GM19043 (cell line): ENCODE data around the gene CD81.

Experiments used
- ATAC-seq: cut with Tn5 transposase; IDR thresholded peaks from one replicate; pipeline ENCODE4 v1.9.1; 2021; ENCODE audit warnings: low read depth; ENCODE audit not compliant: unreplicated experiment

CD81 gene

DNA sequence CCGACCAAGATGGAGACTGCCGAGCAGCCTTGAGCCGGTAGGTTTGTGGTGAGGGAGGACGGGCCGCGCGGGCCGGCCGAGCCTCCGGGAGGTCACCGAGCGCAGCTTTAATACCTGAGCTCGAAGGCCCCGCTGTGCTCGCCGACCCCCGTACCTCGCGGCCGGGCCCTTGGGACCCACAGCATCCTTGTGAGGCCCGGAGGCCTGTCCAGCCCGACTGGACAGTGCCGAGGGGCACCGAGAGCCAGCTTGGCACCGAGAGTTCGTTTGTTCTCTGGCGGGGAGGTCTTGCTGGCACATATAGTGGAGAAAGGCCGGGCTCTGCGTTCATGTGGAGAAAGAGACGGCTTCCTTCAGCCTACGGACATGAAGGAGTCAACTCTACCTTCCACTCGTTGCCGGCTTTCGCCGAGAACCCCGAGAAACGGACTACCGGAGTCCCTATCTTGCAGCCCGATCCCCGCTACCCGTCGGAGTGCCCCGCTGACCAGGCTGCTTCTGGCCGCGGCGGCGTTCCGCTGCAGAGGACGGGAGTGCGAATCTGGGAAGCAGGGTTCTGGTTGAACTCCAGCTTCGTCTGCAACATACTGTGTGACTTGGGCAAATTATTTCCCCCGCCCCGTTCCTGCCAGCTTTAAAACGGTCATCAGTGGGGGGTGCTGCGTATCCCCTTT lies 23.8 kb downstream of the CD81 start:
- ATAC-seq: no peak

DNA sequence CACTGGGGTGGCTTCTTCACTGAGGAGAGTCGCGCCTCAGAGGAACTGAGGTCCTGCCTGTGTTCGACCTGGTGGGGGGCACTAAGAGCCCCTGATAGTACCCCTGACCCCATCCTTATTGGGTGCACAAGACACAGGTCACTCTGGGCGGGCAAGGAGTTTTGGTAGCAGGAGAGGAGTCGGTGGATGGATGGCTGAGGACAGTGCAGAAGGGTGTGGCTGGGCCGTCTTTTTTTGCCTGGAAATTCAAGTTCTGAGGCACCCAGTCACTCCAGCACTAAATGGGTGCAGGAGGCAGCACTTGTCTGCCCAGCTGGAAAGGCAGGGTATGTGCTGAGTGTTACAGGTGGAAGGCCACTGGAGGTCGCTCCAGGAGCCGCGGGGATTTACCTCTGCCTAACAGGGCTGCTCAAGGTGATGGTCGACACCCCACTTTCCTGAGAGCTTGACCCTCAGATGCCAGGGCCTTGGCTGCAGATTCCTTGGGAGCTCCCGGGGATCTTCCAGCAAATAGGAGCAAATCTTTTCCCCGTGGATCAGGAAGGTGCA lies 24.4 kb downstream of the CD81 start:
- no peak for ATAC-seq

- no peak for ATAC-seq
Measured at GRCh38 chr11:2402106-2402505, 25.0 kb downstream of the CD81 start.

DNA sequence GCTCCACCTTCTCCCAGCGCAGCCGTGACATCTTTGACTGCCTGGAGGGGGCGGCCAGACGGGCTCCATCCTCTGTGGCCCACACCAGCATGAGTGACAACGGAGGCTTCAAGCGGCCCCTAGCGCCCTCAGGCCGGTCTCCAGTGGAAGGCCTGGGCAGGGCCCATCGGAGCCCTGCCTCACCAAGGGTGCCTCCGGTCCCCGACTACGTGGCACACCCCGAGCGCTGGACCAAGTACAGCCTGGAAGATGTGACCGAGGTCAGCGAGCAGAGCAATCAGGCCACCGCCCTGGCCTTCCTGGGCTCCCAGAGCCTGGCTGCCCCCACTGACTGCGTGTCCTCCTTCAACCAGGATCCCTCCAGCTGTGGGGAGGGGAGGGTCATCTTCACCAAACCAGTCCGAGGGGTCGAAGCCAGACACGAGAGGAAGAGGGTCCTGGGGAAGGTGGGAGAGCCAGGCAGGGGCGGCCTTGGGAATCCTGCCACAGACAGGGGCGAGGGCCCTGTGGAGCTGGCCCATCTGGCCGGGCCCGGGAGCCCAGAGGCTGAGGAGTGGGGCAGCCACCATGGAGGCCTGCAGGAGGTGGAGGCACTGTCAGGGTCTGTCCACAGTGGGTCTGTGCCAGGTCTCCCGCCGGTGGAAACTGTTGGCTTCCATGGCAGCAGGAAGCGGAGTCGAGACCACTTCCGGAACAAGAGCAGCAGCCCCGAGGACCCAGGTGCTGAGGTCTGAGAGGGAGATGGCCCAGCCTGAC lies 26.0 kb downstream of the CD81 start:
- ATAC-seq: no peak

DNA sequence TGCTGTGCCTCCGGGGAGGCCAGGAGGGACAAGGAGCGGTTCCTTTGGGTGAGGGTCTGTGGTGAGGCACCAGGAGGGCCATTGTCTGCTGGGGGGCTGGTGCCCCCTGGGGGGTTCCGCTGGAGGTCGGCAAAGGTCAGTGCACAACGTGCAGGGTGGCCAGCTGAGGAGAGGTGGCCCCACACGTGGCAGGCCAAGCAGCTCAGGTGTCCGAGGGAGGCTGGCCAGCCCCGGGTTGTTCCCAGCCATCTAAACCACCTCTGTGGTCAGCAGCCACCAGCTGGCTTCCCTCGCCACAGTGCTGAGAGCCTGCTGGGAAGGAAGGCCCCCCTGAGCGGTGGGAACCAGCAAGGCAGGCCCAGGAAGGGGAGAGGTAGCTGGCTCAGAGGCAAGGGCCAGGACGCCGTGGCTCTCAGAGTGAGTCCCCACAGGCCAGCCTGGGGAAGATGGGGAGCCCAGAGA lies 27.7 kb downstream of the CD81 start:
- ATAC-seq: no peak

DNA sequence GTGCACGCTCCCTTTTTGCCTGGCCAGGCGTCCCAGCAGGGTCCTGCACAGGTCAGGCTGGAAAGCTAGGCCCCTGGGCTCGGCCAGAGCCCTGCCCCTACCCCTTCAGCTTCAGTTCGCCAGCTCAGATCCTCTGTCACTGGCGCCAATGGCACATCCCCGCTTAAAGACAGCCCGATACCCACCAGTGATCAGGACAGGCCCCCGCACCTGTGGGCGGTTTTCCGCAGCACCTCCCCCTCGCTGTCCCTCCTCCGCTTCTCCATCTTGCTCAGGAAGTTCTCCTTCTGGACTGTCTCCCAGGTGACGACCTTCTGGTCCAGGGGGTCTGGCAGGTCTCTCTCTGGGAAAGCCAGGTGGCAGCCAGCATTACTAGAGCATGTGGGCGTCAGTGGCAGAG lies 29.3 kb downstream of the CD81 start:
- no peak for ATAC-seq

DNA sequence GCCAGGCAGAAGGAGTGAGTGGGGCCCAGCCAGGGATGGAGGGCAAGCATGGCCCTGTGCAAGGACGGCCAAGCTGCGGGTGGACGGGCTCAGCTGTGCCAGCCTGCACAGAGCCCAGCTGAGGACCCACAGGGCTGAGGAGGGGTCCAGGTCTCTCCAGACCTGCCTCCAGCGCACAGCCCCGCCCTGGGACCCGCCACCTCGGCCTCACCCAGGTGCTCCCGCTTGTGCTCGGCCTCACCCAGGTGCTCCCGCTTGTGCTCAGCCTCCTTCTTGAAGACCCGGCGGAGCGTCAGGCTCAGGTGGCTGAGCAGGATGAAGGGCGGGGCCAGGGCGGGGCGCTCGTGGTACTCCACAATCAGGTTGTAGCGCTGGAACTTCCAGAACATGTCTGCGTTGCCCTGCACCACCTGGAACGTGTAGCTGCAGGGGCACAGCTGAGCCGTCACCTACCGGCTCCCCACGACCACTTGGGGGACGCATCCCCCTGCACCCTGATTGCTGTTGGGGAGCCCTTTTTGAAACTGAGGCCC lies 29.8 kb downstream of the CD81 start:
- no peak for ATAC-seq

GRCh38 chr11:2408671-2409070 lies 31.6 kb downstream of the CD81 start:
- ATAC-seq: no peak

- no peak for ATAC-seq
Measured at GRCh38 chr11:2409126-2409525, 32.0 kb downstream of the CD81 start.

- no peak for ATAC-seq
Measured at GRCh38 chr11:2409611-2410468, 32.7 kb downstream of the CD81 start.

- ATAC-seq: no peak
Measured at GRCh38 chr11:2410616-2411015, 33.5 kb downstream of the CD81 start.

DNA sequence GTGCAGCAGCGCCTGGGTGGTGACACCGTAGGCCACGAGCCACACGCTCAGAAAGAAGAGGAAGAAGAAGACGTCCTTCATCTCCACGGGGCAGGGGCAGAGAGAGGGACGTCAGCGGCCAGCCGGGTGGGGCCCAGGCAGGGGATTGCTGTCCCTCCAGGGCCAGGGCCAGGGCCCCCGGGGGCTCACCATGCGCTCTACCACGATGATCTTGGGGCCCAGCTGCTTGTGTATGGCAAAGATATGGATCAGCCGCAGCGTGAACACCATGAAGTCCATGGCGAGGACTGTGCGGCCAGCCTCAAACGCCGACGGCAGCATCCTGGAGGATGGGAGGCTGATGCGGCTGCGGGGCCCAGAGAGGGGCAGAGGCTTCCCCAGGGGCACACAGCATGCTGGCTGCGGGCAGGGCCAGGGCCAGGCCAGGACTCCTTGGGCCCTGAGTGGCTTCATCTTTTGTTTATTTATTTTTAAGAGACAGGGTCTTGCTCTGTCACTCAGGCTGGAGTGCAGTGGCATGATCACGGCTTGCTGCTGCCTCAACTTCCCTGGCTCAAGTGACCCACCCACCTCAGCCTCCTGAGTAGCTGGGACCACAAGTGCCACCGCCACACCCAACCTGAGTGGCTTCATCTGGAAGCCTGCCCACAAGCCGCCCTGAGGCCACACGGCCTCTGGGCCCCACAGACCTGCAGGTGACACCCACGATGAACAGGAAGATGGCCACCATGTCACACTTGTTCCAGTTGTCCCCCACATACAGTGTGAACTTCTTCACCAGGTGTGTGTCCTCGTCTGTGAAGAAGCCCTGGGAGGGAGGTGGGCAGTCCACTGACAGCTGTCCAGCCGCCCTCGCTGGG lies 34.6 kb downstream of the CD81 start:
- ATAC-seq: no peak

GRCh38 chr11:2412323-2412722 lies 35.2 kb downstream of the CD81 start:
- ATAC-seq: no peak

DNA sequence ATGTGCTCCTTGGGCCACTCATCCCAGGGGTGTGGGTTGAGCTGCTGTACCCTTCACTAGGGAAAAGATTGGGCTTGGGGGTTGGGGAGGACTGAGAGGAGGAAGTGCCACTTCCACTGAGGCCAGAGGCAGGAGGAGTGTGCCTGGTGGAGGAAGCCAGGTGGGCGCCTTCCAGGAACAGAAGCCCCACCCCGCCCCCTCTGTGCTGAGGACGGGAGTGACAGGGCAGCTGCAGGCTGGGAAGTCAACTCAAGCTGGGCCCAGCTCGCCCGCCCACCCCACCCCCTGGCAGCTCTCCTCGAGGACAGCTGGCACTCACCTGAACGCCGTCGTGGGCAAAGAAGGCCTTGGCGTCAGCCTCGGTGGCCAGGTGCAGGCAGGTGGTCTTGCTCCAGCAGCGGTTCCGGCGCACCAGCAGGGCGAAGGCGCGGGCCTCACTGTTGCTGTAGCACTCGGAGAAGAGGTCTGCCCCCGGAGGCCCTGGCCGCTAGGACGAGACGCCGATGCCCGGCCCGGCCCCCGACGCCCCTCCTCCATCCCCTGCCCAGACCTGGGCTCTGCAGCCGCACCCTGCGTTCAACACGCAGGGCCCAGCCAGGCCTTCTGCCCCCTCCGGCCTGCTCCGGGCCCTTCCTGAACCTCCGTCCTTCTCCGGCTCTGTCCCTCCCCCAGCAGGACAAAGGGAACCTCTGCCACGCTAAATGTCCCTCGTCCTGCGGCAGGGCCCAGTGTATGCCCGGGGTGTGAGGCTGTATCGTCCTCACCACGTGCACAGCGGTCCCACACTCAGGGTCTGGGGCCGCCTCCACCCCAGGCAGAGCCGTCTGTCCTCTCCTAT lies 36.9 kb downstream of the CD81 start:
- no peak for ATAC-seq

DNA sequence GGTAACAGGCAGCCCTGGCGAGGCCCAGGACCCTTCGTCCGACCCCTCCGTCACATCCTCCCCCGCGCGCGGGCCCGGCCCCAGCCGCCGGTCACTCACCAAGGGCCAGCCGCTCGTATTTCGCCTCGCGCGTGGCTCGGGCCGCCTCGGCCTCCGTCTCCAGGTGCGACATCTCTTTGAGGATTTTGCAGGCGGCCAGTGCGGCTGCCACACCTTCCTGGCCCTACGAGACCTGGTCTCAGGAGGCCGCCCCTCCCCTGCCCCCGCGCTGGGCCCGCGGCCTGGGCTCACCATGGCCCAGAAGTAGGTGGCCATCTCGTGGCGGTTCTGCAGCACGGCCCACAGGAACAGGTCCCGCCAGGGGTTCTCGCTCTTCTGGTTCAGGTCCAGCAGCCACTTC lies 37.5 kb downstream of the CD81 start:
- no peak for ATAC-seq

GRCh38 chr11:2415171-2415570 lies 38.1 kb downstream of the CD81 start:
- ATAC-seq: no peak

GRCh38 chr11:2415601-2416380 lies 38.7 kb downstream of the CD81 start:
- ATAC-seq: no peak

- ATAC-seq: no peak
Measured at GRCh38 chr11:2416765-2417164, 39.7 kb downstream of the CD81 start.
